Measurements from ENCODE around the gene STEAP2. TPM values are rescaled to one million over a fixed set of nuclear protein-coding genes. Genes with fewer than 3 reads are reported as not detected.
A peak's percentile ranks its signal among the peaks of the same experiment; 100 is the strongest.
"Not testable (repeated sequence)": the region's sequence is repeated elsewhere in the genome, so short reads cannot be mapped to it uniquely, and the experiment has no call there.

STEAP2 gene
- polyA plus RNA-seq, 3 donors, result 11.4 to 20.4 (median 13.4) TPM

DNA sequence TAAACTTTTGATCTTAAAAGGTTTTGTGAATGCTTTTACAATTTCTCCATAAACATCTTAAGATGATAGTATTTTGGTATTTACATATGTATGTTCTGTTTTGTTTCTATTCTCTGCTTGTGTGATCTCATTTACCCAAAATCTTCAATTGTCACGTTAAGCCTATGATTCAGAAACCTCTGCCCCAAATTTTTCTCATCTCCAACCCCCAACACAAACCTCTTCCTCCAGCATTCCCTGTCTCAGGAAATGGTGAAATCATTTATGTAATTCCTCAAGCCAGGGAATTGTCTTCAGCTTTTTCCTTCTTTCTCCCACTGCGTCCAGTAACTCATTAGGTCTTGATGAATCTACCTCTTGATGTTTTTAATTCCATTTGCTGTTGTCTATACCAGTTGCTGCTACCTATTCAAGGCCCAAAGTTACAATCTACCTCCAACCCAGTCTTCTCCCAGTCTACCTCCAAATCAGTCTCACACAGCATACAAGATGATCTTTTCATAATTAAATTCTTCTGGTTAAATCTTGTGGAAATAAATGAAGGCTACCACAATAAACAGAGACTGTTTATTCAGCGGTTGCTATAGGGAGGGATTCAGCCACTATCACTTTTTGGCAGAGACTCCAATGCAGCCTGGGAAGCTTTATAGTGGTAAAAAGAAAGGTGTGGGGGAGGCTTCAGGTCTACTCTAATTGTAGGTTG, 39.2 kb downstream of the STEAP2 start:
- no peak for DNase-seq (ENCODE audit: extremely low read depth in 1 of 11, low read depth in 9 of 11, low spot score in 4 of 11)

DNA sequence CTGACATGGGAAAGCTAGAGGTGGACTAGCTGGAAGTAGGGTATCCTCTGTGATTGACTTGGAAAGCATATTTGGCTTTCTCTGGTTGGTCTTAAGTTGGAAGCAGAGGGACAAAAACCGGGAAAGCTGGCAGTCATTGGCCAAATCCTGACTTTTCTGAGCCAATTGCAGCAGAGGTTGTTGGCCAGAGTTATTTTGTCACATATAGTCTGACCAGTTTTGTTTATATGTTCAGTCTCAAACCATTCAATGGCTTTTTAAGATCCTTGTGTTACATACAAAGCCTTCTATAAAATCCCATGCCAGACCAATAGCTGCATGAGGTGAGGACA, 39.7 kb downstream of the STEAP2 start:
- DNase-seq (ENCODE audit: extremely low read depth in 1 of 11, low read depth in 9 of 11, low spot score in 4 of 11), result no peak

DNA sequence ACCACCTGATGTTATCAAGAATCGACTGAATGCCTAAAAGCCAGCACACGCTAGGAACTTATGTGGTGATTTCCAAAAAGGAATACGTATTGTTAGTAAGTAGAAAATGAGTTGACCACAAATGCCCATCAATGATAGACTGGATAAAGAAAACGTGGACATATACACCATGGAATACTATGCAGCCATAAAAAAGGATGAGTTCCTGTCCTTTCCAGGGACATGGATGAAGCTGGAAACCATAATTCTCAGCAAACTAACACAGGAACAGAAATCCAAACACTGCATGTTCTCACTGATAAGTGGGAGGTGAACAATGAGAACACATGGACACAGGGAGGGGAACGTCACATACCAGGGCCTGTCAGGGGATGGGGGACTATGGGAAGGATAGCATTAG, 44.5 kb downstream of the STEAP2 start:
- DNase-seq (ENCODE audit: extremely low read depth in 1 of 11, low read depth in 9 of 11, low spot score in 4 of 11), result not testable (repeated sequence)

DNA sequence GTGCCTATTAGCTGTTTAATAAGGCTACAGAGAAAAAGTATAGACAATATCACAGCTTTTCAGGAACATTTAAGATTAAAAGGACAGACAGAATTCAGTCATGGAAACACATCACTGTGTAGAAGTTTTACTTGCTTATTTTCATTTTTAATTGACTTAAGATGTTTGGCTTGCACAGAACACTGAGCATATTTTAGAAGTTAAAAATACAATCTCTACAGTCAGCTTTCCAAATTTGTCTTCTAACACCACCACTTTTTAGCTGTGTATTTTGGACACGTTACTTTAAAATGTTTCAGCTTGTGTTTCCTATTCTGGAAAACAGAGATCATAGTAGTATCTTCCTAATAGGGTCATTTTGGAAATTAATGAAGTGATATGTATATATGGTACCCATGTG, 45.2 kb downstream of the STEAP2 start:
- no peak for DNase-seq (ENCODE audit: extremely low read depth in 1 of 11, low read depth in 9 of 11, low spot score in 4 of 11)

DNA sequence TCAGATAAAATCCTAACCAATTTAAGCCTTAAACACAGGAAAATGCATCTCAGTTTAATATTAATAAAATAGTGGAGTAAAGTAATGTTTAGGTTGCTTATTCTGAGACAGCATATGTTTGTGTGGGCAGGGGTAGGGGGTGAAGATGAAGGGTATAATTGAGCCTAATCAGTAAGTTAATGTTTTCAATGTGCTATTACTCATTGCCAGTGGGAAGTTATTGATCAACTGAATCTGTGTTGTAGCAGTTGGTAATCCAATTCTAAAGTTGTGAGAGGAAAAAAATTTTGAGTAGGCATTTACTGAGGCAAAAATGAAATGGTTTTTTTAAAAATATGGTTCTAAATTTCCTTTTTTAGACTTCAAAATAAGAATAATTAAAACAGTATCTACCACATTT, 49.9 kb downstream of the STEAP2 start:
- no peak for DNase-seq (ENCODE audit: extremely low read depth in 1 of 11, low read depth in 9 of 11, low spot score in 4 of 11)

DNA sequence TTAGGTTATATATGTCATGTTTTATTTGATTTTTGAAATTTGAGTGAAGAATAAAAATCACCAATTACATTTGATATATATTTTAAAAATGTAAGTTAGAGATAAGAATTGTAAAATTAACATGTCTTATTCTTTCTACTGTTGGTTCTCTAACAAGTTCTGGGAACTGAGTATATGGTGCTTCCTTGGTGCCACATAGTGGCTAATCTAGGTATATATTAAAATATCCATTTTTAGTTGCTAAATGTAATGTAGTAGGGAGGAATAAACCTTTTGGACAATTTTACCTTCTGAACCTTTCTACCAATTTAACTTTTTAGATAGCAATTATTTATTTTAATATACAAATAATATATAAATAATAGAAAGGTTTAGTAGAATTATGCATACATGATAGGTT, 50.9 kb downstream of the STEAP2 start:
- peak in 1 of 11 donors; percentile 7 for DNase-seq (ENCODE audit: extremely low read depth in 1 of 11, low read depth in 9 of 11, low spot score in 4 of 11)

DNA sequence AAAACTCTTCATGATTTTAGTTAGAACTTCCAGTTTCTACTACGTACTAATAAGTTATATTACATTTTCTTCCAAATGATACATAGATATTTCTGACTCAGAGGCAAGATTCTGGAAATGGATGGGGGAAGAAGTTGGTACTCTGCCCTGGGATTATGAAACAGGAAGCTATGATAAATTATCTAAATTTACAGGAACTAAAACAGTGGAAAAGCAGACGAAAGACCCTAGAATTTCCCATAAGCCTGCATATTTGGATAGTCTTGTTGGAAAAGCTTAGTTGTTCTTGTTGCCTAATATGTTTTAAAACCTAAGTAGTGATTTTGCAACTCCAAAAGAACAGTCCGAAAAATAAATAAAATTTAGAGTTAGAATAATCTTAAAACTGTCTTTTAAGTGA, 55.3 kb downstream of the STEAP2 start:
- DNase-seq (ENCODE audit: extremely low read depth in 1 of 11, low read depth in 9 of 11, low spot score in 4 of 11), result no peak

DNA sequence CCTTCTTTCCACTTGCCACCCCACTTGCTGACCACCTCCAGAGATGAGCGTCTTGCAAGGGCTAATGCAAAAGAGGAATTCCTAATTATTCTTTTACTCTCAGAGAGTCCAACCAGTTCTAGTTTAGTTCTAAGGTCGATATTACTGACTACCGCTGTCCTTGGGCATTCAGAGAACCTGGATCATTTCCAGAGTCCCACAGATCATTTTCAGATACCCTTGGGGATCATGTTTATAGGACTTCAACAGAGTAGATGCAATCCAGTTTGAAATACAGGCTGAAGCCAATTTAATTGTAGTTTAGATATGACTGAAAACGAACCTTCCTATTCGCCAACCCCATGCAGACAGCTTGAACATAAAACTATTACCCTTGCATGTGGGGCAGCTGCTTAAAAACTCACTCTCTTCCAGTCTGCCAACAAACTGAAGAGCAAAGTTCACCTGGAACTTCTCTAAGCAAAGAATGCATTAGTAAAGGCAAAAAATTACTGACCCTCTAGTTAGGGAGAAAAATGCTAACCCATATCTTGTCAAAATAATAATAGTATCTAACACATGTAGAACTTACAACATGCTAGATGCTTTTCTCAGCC, 55.8 kb downstream of the STEAP2 start:
- no peak for DNase-seq (ENCODE audit: extremely low read depth in 1 of 11, low read depth in 9 of 11, low spot score in 4 of 11)

DNA sequence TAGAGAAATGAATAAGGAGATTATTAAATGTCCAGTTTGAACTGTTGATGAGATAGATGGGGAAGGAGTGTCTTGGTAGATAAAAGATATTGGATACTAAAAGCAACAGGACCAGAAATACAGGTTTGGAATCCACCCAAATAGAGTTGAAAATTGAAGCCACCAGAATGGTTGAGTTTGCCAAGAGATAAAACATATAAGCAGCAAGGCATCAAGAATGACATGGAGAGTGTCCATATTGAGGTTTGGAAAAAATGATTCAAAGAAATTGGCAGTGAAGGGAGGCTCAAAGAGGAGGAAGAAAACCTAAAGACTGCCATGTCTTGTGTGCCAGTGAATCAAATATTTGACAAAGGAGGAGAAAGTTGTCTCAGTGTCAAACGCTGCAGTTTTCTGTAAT, 57.6 kb downstream of the STEAP2 start:
- DNase-seq (ENCODE audit: extremely low read depth in 1 of 11, low read depth in 9 of 11, low spot score in 4 of 11), result no peak

DNA sequence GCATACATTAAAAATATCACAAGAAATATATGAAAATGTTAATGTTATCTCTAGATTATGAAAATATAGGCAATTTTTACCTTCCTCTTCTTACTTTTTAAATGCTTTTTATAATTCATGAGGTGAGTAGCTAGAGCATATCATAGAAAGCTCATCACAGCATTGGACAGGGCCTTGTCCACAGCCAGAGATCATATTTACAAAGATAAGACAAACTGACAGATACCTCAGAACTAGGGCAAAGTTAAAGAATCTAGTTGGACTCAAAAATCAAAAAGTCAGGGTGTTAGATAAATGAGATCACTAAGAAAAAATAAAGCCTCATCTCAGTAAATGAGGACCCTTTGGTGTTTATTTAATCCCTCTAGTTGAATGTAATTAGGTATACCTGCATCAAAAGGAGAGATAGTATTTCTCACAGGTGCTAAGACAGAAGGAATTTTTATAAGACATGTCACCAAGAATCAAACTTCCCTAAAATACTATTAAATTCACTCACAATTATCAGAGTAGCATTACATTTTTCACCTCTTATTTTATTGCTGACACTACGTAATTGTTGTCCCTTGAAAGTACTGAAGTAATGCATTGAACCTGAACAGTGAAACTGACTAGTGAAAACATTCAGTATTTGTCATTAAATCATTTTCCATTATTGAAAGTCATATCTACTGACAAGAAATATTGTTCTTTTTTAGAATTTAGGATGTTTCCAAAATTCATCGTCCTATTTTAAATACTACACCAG, 59.1 kb downstream of the STEAP2 start:
- no peak for DNase-seq (ENCODE audit: extremely low read depth in 1 of 11, low read depth in 9 of 11, low spot score in 4 of 11)

DNA sequence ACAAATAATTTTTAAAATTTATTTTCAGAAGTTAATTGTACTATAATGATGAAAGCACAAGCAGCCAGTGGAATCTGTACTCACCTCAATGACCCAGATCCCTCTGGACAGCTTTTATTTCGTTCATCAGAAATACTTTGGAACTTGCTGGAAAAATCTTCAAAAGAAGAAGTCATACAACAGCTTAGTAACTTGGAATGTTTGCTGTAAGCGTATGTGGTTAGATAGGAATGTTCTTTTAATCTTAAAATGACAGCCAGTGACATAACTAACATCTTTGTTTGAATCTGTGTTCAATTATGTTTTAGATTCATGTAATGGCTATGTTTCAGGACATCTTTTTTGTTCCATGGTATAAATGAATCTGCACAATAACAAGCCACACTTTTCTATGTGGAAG, 60.2 kb downstream of the STEAP2 start:
- DNase-seq (ENCODE audit: extremely low read depth in 1 of 11, low read depth in 9 of 11, low spot score in 4 of 11), result no peak

DNA sequence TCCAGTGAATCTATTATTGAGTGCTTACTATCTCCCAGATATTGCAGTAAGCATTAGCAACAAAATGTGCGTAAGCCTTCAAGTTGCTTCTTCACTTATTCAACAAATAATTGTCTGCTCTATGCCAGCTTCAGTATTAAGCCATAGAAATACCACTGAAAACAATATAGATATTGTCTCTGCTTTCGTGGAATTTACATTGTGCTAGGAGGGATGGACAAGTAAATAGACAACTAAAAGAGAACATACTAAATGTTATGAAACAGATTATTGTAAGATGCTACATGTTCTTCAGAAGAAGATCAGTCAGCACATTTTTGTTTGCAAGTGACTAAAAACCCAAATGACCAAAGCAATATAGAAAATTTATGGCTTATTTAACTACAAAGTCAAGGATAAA, 60.7 kb downstream of the STEAP2 start:
- no peak for DNase-seq (ENCODE audit: extremely low read depth in 1 of 11, low read depth in 9 of 11, low spot score in 4 of 11)

DNA sequence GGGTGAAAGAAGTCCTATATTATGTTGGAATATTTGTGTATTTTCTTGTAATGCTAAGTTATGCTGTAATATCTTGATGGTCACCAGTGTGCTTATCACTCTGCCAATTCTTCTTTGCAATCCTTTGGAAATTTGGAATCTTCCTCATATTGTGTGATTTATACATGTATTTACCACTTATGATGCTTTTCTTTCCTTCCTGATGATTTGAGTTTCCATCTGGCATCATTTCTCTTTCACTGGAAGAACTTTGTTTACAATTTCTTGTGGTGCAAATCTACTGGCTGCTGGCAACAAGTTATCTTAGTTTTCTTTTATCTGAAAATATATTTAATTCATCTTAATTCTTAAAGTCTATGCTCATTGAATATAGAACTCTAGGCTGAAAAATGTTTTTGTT, 62.6 kb downstream of the STEAP2 start:
- DNase-seq (ENCODE audit: extremely low read depth in 1 of 11, low read depth in 9 of 11, low spot score in 4 of 11), result no peak

DNA sequence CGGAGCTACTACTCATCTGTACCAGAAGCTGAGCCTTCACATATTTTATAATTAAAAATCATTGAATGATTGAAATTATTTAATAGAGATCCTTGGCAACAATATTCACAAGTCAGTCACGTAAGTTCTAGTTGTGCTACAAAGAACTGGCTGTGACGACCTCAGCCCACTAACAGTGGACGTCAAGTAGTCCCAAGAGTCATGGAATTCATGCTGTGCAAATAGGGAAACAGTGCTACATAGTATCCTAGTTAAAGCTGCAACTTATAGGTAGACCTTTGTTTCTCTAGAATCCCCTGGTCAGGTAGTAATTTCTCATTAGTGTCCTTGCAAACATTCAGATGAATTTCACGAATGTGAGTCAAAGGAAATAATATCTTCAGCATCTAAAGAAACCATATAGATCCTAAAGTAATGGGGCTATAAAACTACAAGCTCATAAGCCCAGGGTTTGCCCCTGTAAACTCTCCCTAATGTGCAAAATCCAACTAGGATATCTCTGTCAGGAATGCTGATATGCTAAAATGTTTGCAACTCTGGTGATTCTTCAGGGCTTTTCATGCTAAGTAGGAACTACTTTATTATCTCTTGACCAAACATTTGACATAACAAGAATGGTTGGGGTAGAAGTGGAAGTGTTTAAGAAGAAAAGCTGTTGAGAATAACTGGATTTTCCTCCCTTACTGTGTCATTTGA, 64.6 kb downstream of the STEAP2 start:
- no peak for DNase-seq (ENCODE audit: extremely low read depth in 1 of 11, low read depth in 9 of 11, low spot score in 4 of 11)

Other genes starting within 250 kb of the STEAP2 start
- 10 to 100 TPM; 10.4 to 16.2 (median 14.0) TPM for gene STEAP1, start 57.3 kb upstream of the STEAP2 start, polyA plus RNA-seq (ENCODE audit: insufficient read length in 3 of 3)
- 10 to 100 TPM; 12.6 to 25.3 (median 19.1) TPM for gene CFAP69, start 33.4 kb downstream of the STEAP2 start, polyA plus RNA-seq (ENCODE audit: insufficient read length in 3 of 3)
- gene FAM237B, start 109.6 kb downstream of the STEAP2 start, polyA plus RNA-seq (ENCODE audit: insufficient read length in 3 of 3), result under 1 TPM; 0.36 to 0.68 (median 0.48) TPM
- gene GTPBP10, start 135.0 kb downstream of the STEAP2 start, polyA plus RNA-seq (ENCODE audit: insufficient read length in 3 of 3), result 10 to 100 TPM; 22.6 to 29.0 (median 24.5) TPM
- gene CLDN12, start 191.7 kb downstream of the STEAP2 start, polyA plus RNA-seq (ENCODE audit: insufficient read length in 3 of 3), result 10 to 100 TPM; 40.4 to 54.3 (median 52.1) TPM

Measured in renal cortex interstitium (tissue), 11 donors.